ENCODE results near the gene SLC40A1.

The SLC40A1 gene

GRCh38 chr2:189515264-189515663 lies 65.3 kb downstream of the SLC40A1 start:
- no peaks in the 10 kb centered on the region for H3K9me3 ChIP-seq (ENCODE audit: control insufficient read depth, low read depth, low read length)
- no peak overlapping the region for H3K9ac ChIP-seq (ENCODE audit: low read length)
- H3K4me3 ChIP-seq (ENCODE audit: low read length) = no peak overlapping the region
- H3K27me3 ChIP-seq (ENCODE audit: control insufficient read depth, insufficient read depth, low read length) = no peaks in the 10 kb centered on the region
- no peak overlapping the region for H3K27ac ChIP-seq (ENCODE audit: low read length)
- H3K4me1 ChIP-seq (ENCODE audit: control insufficient read depth, low read depth, low read length) = no peaks in the 10 kb centered on the region
- no peaks in the 10 kb centered on the region for H3K36me3 ChIP-seq (ENCODE audit: control insufficient read depth, low read depth, low read length)

GRCh38 chr2:189514104-189514503 lies 66.5 kb downstream of the SLC40A1 start:
- Histone ChIP-seq H3K4me3 (ENCODE audit: low read length) (no peak overlapping the region), H3K27ac (ENCODE audit: low read length) (no peak overlapping the region), H3K4me1 (ENCODE audit: control insufficient read depth, low read depth, low read length) (no peaks in the 10 kb centered on the region), H3K27me3 (ENCODE audit: control insufficient read depth, insufficient read depth, low read length) (no peaks in the 10 kb centered on the region), H3K9ac (ENCODE audit: low read length) (no peak overlapping the region), H3K9me3 (ENCODE audit: control insufficient read depth, low read depth, low read length) (no peaks in the 10 kb centered on the region), H3K36me3 (ENCODE audit: control insufficient read depth, low read depth, low read length) (no peaks in the 10 kb centered on the region)

- H3K36me3 ChIP-seq (ENCODE audit: control insufficient read depth, low read depth, low read length) = no peaks in the 10 kb centered on the region
- no peaks in the 10 kb centered on the region for H3K4me1 ChIP-seq (ENCODE audit: control insufficient read depth, low read depth, low read length)
- H3K9me3 ChIP-seq (ENCODE audit: control insufficient read depth, low read depth, low read length) = no peaks in the 10 kb centered on the region
- H3K4me3 ChIP-seq (ENCODE audit: low read length) = no peak overlapping the region
- H3K9ac ChIP-seq (ENCODE audit: low read length) = no peak overlapping the region
- no peak overlapping the region for H3K27ac ChIP-seq (ENCODE audit: low read length)
- no peaks in the 10 kb centered on the region for H3K27me3 ChIP-seq (ENCODE audit: control insufficient read depth, insufficient read depth, low read length)
These were observed 67.7 kb downstream of the SLC40A1 start for GRCh38 chr2:189512879-189513278.

GRCh38 chr2:189511960-189512319 lies 68.6 kb downstream of the SLC40A1 start:
- no peaks in the 10 kb centered on the region for H3K9me3 ChIP-seq (ENCODE audit: control insufficient read depth, low read depth, low read length)
- no peaks in the 10 kb centered on the region for H3K4me1 ChIP-seq (ENCODE audit: control insufficient read depth, low read depth, low read length)
- H3K36me3 ChIP-seq (ENCODE audit: control insufficient read depth, low read depth, low read length) = no peaks in the 10 kb centered on the region
- H3K9ac ChIP-seq (ENCODE audit: low read length) = no peak overlapping the region
- H3K27me3 ChIP-seq (ENCODE audit: control insufficient read depth, insufficient read depth, low read length) = no peaks in the 10 kb centered on the region
- no peak overlapping the region for H3K27ac ChIP-seq (ENCODE audit: low read length)
- no peak overlapping the region for H3K4me3 ChIP-seq (ENCODE audit: low read length)

GRCh38 chr2:189511210-189511959 lies 69.2 kb downstream of the SLC40A1 start:
- Histone ChIP-seq H3K4me3 (ENCODE audit: low read length) (no peak overlapping the region), H3K27ac (ENCODE audit: low read length) (no peak overlapping the region), H3K9me3 (ENCODE audit: control insufficient read depth, low read depth, low read length) (no peaks in the 10 kb centered on the region), H3K36me3 (ENCODE audit: control insufficient read depth, low read depth, low read length) (no peaks in the 10 kb centered on the region), H3K27me3 (ENCODE audit: control insufficient read depth, insufficient read depth, low read length) (no peaks in the 10 kb centered on the region), H3K9ac (ENCODE audit: low read length) (no peak overlapping the region), H3K4me1 (ENCODE audit: control insufficient read depth, low read depth, low read length) (no peaks in the 10 kb centered on the region)
